ENCODE measurements around the gene IDH1. TPM values are rescaled to one million over a fixed set of nuclear protein-coding genes. Genes with fewer than 3 reads are reported as not detected.

Gene IDH1
- total RNA-seq, 2 donors from 2014 or later, result 305 to 431 TPM

DNA sequence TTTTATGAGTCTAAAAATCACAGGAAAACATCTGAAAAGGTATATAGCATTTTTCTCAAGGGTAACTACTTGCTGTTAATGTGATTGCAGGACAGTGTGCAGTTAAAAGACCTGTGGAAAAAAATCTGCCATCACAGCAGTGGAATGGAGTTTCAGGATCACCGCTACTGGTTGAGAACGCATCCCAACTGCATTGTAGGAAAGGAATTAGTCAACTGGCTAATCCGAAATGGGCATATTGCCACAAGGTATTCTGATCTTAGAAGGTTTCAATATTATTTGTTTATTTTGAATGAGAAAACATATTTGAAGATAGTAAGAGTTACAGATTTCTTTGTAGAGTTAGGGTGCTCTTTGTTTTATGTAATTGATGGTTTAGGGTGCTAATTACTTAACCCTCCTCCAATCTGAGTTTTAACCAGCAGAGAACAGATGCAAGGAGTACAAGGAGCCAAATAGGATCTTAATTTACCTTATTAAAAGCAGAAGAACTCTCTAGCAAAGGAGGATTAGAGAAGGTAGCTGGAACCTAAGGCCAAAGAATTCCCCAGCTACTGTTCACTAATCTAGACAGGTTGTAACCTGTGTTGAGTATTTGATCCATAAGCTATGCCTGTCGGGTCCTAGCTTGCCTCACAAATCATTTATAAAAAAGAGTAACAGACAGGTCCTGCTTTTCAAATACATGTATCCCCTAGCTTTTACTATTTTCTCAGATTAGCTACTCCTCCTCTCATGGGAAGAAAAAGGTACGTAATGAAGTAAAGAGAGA lies 46.2 kb upstream of the IDH1 start:
- Histone ChIP-seq H3K9ac (ENCODE audit: extremely low read depth, low read length, poor library complexity, severe bottlenecking) (no peak overlapping the region), H3K4me3 (ENCODE audit: low read length) (no peak overlapping the region), H3K36me3 (ENCODE audit: control insufficient read depth, insufficient read depth, low read length) (peaks cover 74% of the 10 kb centered on the region), H3K4me1 (ENCODE audit: control insufficient read depth, insufficient read depth, low read length) (no peaks in the 10 kb centered on the region), H3K9me3 (ENCODE audit: control insufficient read depth, low read length) (no peaks in the 10 kb centered on the region), H3K27ac (ENCODE audit: low read depth, low read length) (no peak overlapping the region), H3K27me3 (ENCODE audit: control insufficient read depth, insufficient read depth, low read length, poor library complexity, severe bottlenecking) (peaks cover 31% of the 10 kb centered on the region)
- H3K27me3 Mint-ChIP-seq (ENCODE audit: insufficient read depth), result peaks cover 19% of the 10 kb centered on the region
- no peak overlapping the region for H3K27ac Mint-ChIP-seq
- no peaks in the 10 kb centered on the region for H3K9me3 Mint-ChIP-seq
- peaks cover 64% of the 10 kb centered on the region for H3K36me3 Mint-ChIP-seq (ENCODE audit: low read depth)
- peaks cover 9% of the 10 kb centered on the region for H3K4me1 Mint-ChIP-seq
- WGBS, 2 experiments (ENCODE audit: insufficient coverage in 1 of 2, insufficient read length in 1 of 2), result 91 to 97% methylated on average over 3 to 5 of the region's 5 CpGs
- no peak overlapping the region for H3K4me3 Mint-ChIP-seq
- DNase-seq, result no peak
- TF ChIP-seq, protein P1, sequence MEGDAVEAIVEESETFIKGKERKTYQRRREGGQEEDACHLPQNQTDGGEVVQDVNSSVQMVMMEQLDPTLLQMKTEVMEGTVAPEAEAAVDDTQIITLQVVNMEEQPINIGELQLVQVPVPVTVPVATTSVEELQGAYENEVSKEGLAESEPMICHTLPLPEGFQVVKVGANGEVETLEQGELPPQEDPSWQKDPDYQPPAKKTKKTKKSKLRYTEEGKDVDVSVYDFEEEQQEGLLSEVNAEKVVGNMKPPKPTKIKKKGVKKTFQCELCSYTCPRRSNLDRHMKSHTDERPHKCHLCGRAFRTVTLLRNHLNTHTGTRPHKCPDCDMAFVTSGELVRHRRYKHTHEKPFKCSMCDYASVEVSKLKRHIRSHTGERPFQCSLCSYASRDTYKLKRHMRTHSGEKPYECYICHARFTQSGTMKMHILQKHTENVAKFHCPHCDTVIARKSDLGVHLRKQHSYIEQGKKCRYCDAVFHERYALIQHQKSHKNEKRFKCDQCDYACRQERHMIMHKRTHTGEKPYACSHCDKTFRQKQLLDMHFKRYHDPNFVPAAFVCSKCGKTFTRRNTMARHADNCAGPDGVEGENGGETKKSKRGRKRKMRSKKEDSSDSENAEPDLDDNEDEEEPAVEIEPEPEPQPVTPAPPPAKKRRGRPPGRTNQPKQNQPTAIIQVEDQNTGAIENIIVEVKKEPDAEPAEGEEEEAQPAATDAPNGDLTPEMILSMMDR (conservative IDR thresholded peaks at IDR 0.05), result no peak

DNA sequence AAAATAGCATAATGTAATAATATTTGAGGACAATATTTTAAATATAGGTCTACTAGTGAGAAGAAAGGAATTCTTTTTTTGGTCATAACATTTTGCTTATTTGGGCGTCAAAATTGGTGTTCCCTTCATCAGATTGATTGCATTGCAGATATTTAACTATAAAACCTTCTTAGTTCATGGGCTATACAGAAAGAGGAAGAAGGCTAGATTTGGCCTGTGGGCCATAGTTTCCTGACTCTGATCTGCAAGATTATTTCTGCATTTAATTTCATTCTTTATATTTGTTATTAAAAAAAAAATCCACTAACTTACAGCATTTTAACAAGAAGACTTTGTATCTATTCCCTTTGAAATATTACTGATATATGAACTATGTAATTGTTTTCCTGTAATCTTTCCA lies 43.1 kb upstream of the IDH1 start:
- Mint-ChIP-seq H3K27ac (no peak overlapping the region), H3K4me1 (peaks cover 9% of the 10 kb centered on the region), H3K9me3 (no peaks in the 10 kb centered on the region), H3K36me3 (ENCODE audit: low read depth) (peaks cover 68% of the 10 kb centered on the region), H3K27me3 (ENCODE audit: insufficient read depth) (peaks cover 46% of the 10 kb centered on the region), H3K4me3 (no peak overlapping the region)
- Histone ChIP-seq H3K9ac (ENCODE audit: extremely low read depth, low read length, poor library complexity, severe bottlenecking) (no peak overlapping the region), H3K27me3 (ENCODE audit: control insufficient read depth, insufficient read depth, low read length, poor library complexity, severe bottlenecking) (peaks cover 59% of the 10 kb centered on the region), H3K9me3 (ENCODE audit: control insufficient read depth, low read length) (no peaks in the 10 kb centered on the region), H3K4me3 (ENCODE audit: low read length) (no peak overlapping the region), H3K36me3 (ENCODE audit: control insufficient read depth, insufficient read depth, low read length) (peaks cover 73% of the 10 kb centered on the region), H3K4me1 (ENCODE audit: control insufficient read depth, insufficient read depth, low read length) (no peaks in the 10 kb centered on the region), H3K27ac (ENCODE audit: low read depth, low read length) (no peak overlapping the region)
- WGBS, 2 experiments (ENCODE audit: insufficient coverage in 1 of 2, insufficient read length in 1 of 2), result 100% methylated on average over 1 of the region's 1 CpG; no CpG with 5 or more reads in 1 of the 2 experiments
- TF ChIP-seq, protein P1 (conservative IDR thresholded peaks at IDR 0.05), result no peak
- no peak for DNase-seq

DNA sequence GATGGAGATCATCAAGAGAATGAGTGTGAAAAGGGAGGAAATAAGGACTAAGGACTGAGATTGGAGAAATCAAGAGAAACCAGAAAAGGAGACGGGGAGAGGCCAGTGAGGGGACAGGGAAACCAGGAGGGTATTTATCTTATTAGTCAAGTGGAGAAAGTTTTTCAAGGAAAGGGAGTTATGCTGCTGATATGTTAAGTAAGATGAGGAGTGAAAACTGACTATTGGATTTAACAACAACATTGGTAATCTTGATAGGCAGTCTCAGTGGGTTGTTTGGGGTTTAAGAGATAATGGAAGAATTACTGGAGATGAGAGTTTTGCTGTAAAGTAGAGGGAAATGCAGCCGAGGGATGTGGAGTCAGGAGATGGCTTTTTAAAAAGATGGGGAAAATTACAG lies 41.7 kb upstream of the IDH1 start:
- Mint-ChIP-seq H3K27me3 (ENCODE audit: insufficient read depth) (peaks cover 46% of the 10 kb centered on the region), H3K36me3 (ENCODE audit: low read depth) (peaks cover 65% of the 10 kb centered on the region), H3K27ac (no peak overlapping the region), H3K9me3 (no peaks in the 10 kb centered on the region), H3K4me1 (peaks cover 9% of the 10 kb centered on the region), H3K4me3 (no peak overlapping the region)
- no peaks in the 10 kb centered on the region for H3K9me3 ChIP-seq (ENCODE audit: control insufficient read depth, low read length)
- TF ChIP-seq, protein P1 (conservative IDR thresholded peaks at IDR 0.05), result no peak
- no peak overlapping the region for H3K9ac ChIP-seq (ENCODE audit: extremely low read depth, low read length, poor library complexity, severe bottlenecking)
- H3K4me1 ChIP-seq (ENCODE audit: control insufficient read depth, insufficient read depth, low read length), result no peaks in the 10 kb centered on the region
- peaks cover 65% of the 10 kb centered on the region for H3K36me3 ChIP-seq (ENCODE audit: control insufficient read depth, insufficient read depth, low read length)
- H3K27ac ChIP-seq (ENCODE audit: low read depth, low read length), result no peak overlapping the region
- H3K27me3 ChIP-seq (ENCODE audit: control insufficient read depth, insufficient read depth, low read length, poor library complexity, severe bottlenecking), result peaks cover 63% of the 10 kb centered on the region
- 72 to 87% methylated on average over 2 of the region's 2 CpGs for WGBS, 2 experiments (ENCODE audit: insufficient coverage in 1 of 2, insufficient read length in 1 of 2)
- no peak overlapping the region for H3K4me3 ChIP-seq (ENCODE audit: low read length)
- DNase-seq, result no peak
